Measurements from ENCODE around the gene SHKBP1.

SHKBP1 gene

GRCh38 chr19:40604647-40605215, 28.1 kb downstream of the SHKBP1 start:
- Histone ChIP-seq H3K4me3 (replicated peaks; ENCODE audit: low read depth, low read length) (peak overlapping the region; percentile 67), H3K36me3 (ENCODE audit: control insufficient read depth, insufficient read depth, low read length) (no peaks in the 10 kb centered on the region), H3K27me3 (replicated peaks; ENCODE audit: control insufficient read depth, insufficient read depth, low read length) (no peaks in the 10 kb centered on the region; the same call in 1 of the 2 replicates)
- no peak for DNase-seq (ENCODE audit: extremely low read depth, insufficient read length)
- TF ChIP-seq CTCF (IDR thresholded peaks at IDR 0.05; ENCODE audit: insufficient read depth, low read length, poor library complexity, severe bottlenecking): no peak

GRCh38 chr19:40605216-40605971, 28.7 kb downstream of the SHKBP1 start:
- no peaks in the 10 kb centered on the region; the same call in 1 of the 2 replicates for H3K27me3 ChIP-seq (replicated peaks; ENCODE audit: control insufficient read depth, insufficient read depth, low read length)

GRCh38 chr19:40607311-40608239, 30.9 kb downstream of the SHKBP1 start:
- DNase-seq (ENCODE audit: extremely low read depth, insufficient read length): no peak
- Histone ChIP-seq H3K4me3 (replicated peaks; ENCODE audit: low read depth, low read length) (no peak overlapping the region), H3K36me3 (ENCODE audit: control insufficient read depth, insufficient read depth, low read length) (no peaks in the 10 kb centered on the region), H3K27me3 (replicated peaks; ENCODE audit: control insufficient read depth, insufficient read depth, low read length) (no peaks in the 10 kb centered on the region)
- TF ChIP-seq CTCF (IDR thresholded peaks at IDR 0.05; ENCODE audit: insufficient read depth, low read length, poor library complexity, severe bottlenecking): no peak

More at GRCh38 chr19:40605216-40605971, 28.7 kb downstream of the SHKBP1 start:
- peak; percentile 84 for DNase-seq (ENCODE audit: extremely low read depth, insufficient read length)
- TF ChIP-seq CTCF (IDR thresholded peaks at IDR 0.05; ENCODE audit: insufficient read depth, low read length, poor library complexity, severe bottlenecking): peak; percentile 38
- Histone ChIP-seq H3K4me3 (replicated peaks; ENCODE audit: low read depth, low read length) (peak overlapping the region; percentile 67), H3K36me3 (ENCODE audit: control insufficient read depth, insufficient read depth, low read length) (no peaks in the 10 kb centered on the region)

- DNase-seq (ENCODE audit: extremely low read depth, insufficient read length): no peak
- no peaks in the 10 kb centered on the region for H3K27me3 ChIP-seq (replicated peaks; ENCODE audit: control insufficient read depth, insufficient read depth, low read length)
- TF ChIP-seq CTCF (IDR thresholded peaks at IDR 0.05; ENCODE audit: insufficient read depth, low read length, poor library complexity, severe bottlenecking): no peak
- H3K4me3 ChIP-seq (replicated peaks; ENCODE audit: low read depth, low read length): no peak overlapping the region
- no peaks in the 10 kb centered on the region for H3K36me3 ChIP-seq (ENCODE audit: control insufficient read depth, insufficient read depth, low read length)
Observed at GRCh38 chr19:40608240-40608621, 31.6 kb downstream of the SHKBP1 start.

- Histone ChIP-seq H3K4me3 (replicated peaks; ENCODE audit: low read depth, low read length) (peak overlapping the region; percentile 73), H3K27me3 (replicated peaks; ENCODE audit: control insufficient read depth, insufficient read depth, low read length) (no peaks in the 10 kb centered on the region), H3K36me3 (ENCODE audit: control insufficient read depth, insufficient read depth, low read length) (no peaks in the 10 kb centered on the region)
- no peak for TF ChIP-seq CTCF (IDR thresholded peaks at IDR 0.05; ENCODE audit: insufficient read depth, low read length, poor library complexity, severe bottlenecking)
- DNase-seq (ENCODE audit: extremely low read depth, insufficient read length): no peak
Observed at GRCh38 chr19:40608957-40609356, 32.3 kb downstream of the SHKBP1 start.
